Stimulated activated CD8-positive, alpha-beta memory T cell treated with anti-CD3 and anti-CD28 coated beads, Interleukin-2, amount 100 ng/mL, for 1 hour (primary cell): ENCODE results near the gene RASGEF1B.

Experiments
- DNase-seq, 2 donors: peaks; one replicate each; pipeline ENCODE4 v3.0.0-alpha.2; 2020; ENCODE audit warnings: low read depth in 2 of 2

The RASGEF1B gene

DNA sequence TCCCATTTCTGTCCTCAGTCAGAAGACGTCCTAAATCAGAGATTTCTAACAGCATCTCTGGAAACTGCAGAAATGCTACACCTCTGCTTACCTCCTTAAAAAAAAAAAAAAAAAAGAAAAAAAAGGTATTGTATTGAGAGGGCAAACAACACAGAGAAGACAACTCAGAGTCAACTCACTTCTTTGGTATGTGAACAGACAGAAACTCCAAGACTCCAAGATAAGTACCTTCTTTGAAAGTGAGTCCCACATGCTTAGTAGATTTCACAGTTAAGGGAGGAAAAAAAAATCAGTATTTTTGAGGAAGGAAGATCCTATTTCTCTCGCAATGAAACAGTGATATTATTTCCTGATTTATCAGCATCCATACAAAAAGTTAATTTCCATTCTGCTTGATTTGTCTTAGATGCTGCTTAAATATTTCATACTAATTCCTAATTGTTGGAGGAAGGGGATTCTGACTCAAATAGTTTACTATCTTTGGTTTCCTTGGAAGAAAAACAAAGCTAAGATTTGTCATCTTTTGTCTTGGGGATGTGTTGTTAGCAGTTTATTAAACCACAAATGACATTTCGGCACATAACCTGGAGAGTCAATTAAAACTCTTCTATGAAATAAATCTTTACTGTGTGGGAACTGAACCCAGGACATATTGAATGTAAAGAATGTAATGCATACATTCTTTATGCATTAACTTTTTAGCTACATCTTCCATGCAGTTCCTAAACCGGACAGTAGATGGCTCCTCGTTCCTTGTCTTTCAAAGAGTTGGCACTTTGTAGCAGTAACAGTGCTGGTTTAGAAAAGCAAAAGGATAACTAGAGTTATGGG is 4.7 kb downstream of the RASGEF1B start:
- DNase-seq: peak; percentile 23 to 36

DNA sequence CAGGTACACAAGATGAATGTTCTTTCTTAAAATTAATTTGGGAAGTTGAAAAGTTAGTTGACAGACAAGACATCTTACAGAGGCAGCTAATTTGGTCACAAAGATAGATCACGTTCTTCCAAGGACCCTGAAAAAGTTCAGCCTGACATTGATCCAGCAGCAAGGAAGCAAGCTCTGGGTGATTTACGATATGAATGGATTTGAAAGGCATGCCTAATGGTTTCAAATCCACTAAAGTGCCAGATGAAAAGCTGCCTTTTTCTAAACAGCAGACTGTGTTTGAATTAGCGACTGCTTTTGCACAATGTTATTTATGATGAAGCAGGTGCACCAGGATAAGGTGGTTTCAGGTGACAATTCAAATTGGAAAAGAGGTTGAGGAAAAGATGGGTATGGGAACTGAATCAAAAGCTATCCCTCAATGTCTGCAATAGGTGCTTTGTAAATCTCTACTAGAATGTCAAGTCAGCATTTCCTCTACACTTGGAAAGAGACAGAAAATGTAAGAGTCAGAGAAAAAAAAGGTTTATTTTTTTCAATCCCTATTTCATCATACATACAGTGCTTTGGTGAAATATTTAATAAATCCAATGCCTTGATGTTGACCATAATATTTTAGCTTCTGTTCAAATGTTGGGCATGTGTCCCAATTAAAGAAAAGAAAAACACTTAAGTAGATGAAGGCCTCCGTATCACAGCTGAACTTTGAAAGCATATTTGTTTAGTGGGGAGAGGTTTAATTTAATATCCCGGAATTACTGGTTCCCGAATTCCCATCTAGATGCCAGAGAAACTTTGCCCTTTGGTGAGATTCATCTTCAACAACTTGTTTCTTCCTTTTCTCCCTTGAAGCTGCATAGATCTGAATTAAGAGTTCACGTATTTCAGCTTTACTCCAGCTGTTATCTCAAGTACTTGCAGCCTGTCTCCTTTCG is 6.0 kb downstream of the RASGEF1B start:
- DNase-seq: no peak

DNA sequence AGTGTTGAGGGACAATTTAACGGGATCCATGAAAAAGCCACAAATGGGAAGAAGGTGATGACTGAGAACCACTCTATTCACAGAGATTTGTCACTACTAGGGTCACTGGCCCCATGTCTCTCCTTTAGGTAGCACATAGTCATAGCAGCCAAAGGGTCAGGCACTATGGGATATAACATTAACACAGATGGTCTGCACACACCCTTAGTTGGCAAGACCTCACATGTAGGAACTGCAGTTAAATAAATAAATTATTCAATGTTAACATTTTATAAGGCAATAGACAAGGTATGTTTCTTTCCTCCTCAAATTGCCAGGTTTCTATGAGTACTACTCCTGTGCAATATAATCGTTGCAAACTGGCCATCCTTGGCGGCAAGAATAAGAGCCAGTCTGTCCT is 10.9 kb downstream of the RASGEF1B start:
- DNase-seq: no peak

- no peak for DNase-seq
Measured at GRCh38 chr4:81460191-81460701, 11.5 kb downstream of the RASGEF1B start.

DNA sequence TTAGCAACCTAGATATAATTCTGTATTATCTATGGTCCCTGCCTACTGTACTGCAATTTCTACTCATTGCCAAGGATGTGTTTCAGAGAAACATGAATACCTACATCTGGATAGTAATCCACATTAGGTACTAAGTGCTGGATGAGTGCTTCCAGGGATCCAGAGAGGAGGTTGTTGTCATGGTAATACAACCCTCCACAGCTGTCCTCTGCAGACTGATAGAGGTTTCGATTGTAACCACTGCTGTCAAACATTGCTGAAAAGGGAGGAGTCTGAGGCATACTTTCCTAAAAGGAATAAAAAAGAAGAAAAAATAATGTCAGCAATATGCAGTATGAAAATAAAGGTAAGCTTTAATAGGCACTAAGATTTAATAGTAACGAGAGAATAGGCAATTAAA is 12.5 kb downstream of the RASGEF1B start:
- no peak for DNase-seq

DNA sequence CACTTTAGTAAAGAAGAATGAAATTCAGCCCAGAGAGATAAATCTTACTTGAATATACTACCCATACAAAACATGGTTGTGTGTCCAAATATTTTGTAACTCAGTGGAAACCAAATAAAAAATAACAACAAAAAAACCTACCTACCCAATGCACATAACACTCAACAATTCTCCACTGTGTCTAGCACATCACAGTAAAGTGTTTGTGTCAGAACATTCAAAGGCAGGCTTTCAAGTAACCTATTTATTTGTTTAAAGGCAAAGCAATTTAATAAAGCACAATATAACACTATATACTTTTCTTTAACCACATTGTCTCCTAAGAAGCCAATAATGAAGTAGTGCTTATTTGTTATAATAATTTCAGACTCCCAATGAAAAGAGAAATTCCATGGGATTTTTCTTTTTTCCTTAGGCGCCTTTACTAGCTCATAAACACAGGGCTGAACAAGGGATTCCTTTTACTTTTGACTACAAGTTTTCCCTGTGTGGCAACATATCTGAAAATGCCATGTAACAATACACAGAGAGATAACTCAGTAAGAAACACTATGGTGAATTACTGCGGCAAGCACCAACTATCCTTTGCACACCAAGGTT is 13.7 kb downstream of the RASGEF1B start:
- no peak for DNase-seq

- no peak for DNase-seq
Measured at GRCh38 chr4:81457345-81457744, 14.4 kb downstream of the RASGEF1B start.

DNA sequence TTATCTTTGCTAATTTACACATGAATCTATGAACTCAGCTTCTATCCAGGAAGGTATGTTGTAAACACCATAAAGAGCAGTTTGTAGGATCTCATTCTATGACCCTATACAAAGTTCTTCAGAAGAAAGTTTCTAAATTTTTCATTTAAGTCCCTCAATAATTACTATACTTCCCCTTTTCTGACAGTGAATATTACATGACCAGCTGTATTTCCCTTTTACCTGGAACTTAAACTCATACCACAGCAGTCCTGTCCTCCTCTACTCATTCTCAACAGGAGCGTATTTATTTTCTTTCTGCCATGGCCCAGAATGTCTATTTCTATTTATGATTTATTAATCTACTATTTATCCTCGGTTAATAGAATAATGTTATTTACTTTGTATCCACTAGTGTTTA is 15.8 kb downstream of the RASGEF1B start:
- DNase-seq: no peak

GRCh38 chr4:81454948-81455347 is 16.8 kb downstream of the RASGEF1B start:
- DNase-seq: no peak

GRCh38 chr4:81454499-81454898 is 17.2 kb downstream of the RASGEF1B start:
- no peak for DNase-seq

GRCh38 chr4:81453024-81453423 is 18.7 kb downstream of the RASGEF1B start:
- DNase-seq: no peak

DNA sequence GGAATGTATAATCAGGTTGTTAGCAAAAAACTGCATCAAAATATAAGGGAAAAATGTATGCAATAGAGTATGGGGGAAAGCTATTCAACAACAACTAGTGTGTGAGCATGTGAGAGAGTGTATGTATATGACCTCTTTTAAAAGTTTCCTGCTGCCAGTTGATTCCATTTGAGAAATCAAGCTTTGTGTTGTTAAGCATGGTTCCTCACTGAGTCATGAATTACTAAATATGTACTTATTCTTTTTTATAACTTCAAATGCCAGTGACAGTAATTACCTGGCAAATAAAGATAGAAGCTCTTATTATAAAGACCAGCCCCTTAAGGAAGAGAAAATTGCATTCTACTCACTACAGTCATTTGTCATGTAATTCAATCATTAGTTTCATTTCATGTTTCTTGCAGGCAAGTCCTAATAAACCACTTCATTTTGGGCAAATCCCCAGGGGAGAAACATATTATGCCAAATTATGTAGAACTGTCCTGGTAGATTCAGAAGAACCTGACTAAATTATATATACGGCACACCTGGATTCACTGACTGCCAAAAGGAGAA is 19.2 kb downstream of the RASGEF1B start:
- no peak for DNase-seq

DNA sequence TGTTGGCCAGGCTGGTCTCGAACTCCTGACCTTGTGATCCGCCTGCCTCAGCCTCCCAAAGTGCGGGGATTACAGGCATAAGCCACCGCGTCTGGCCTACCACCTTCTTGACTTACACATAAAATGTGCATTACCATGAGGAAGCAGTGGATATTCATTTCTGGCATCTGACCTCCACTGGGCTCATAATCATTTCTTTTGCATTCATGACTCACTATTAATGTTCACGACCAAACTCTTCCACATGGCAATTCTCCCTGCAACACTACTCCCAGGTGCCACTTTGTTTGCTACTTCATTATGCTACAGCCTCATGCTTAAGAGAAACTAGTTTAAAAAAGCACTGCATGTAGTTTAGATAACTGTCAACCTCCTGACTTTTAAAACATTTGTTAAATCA is 22.7 kb downstream of the RASGEF1B start:
- no peak for DNase-seq

- no peak for DNase-seq
Measured at GRCh38 chr4:81447566-81448229, 24.0 kb downstream of the RASGEF1B start.

DNA sequence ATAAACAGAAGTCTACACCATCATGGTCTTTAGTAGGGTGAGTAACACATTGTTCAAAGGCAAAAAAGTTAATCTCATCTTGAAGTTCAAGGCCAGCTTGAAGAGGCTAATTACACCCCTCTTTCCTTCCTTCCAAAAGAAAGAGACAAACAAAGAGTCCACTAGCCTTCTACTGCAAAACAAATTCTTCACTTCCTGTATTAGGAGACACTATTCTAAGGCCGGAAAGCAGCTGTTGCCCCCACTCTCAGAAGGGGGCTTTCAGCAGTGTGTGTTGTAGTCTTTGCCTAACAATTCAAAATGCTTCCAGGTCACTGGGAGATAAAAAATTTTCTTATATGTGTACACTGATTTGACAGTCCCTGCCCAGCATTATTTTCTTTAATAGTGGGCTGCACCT is 25.1 kb downstream of the RASGEF1B start:
- DNase-seq: no peak

- no peak for DNase-seq
Measured at GRCh38 chr4:81445196-81445595, 26.5 kb downstream of the RASGEF1B start.

GRCh38 chr4:81442484-81443085 is 29.1 kb downstream of the RASGEF1B start:
- no peak for DNase-seq

DNA sequence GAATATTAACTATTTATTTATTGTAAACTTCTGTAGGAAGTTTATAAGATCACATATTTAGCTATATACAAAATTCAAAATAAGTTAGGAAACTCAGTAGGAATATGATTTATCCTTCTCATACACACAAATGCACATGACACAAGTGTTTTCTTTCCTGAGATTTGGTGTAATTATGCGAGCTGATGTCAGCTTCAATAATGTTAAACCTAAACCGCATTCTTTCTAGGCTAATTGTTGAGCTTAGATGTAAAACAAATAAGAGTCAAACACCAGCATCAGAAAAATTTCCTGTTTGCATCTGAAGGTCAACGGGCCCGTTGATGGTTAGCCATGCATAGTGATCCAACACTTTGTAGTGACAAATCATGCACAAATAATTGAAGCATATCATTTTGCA is 30.8 kb downstream of the RASGEF1B start:
- DNase-seq: no peak

- no peak for DNase-seq
Measured at GRCh38 chr4:81436941-81437574, 34.6 kb downstream of the RASGEF1B start.

DNA sequence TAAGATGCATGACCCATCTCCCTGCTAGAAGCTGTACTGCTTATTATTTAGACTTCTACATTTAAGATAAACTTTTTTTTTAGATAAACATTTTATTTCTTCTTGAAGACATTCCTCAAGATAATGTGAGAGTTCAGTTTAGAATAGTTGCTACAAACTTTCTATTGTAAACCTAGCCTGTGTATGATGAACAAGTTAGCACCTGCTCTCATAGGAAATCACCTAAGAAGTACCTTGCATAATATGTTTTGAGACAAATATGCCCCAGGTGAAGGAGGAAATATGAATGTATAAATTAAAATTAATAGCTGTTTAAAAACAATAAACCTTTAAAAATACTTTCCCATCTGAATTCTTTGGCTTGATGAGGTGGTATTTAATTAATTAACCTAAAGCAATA is 35.6 kb downstream of the RASGEF1B start:
- DNase-seq: no peak
